HEK293T (cell line): Measurements from ENCODE around the gene C1orf185.

ENCODE experiments used
- BHLHE40 ChIP-seq: fragments of 450-650 bp; IDR thresholded peaks from 2 replicates; pipeline ENCODE4 v1.6.1; 2016; ENCODE audit warnings: mild to moderate bottlenecking, moderate library complexity, borderline replicate concordance
- CTBP1 ChIP-seq: fragments of 450-650 bp; IDR thresholded peaks from 2 replicates; pipeline ENCODE4 v1.6.1; 2016; ENCODE audit warnings: borderline replicate concordance
- ELF4 ChIP-seq: fragments of 450-650 bp; IDR thresholded peaks from 2 replicates; pipeline ENCODE4 v1.6.1; 2017; ENCODE audit warnings: antibody characterized with exemption
- FOXK2 ChIP-seq: fragments of 450-650 bp; IDR thresholded peaks from 2 replicates; pipeline ENCODE4 v1.6.1; 2016; ENCODE audit warnings: mild to moderate bottlenecking
- FOXM1 ChIP-seq: fragments of 450-650 bp; IDR thresholded peaks from 2 replicates; pipeline ENCODE4 v1.6.1; 2017; ENCODE audit warnings: mild to moderate bottlenecking, borderline replicate concordance
- LEF1 ChIP-seq: fragments of 450-650 bp; IDR thresholded peaks from 2 replicates; pipeline ENCODE4 v1.6.1; 2017; ENCODE audit warnings: mild to moderate bottlenecking, borderline replicate concordance
- NFRKB ChIP-seq: fragments of 450-650 bp; IDR thresholded peaks from 2 replicates; pipeline ENCODE4 v1.6.1; 2016; ENCODE audit warnings: mild to moderate bottlenecking, moderate library complexity
- PKNOX1 ChIP-seq: fragments of 450-650 bp; IDR thresholded peaks from 2 replicates; pipeline ENCODE4 v1.6.1; 2016
- SP1 ChIP-seq: fragments of 450-650 bp; IDR thresholded peaks from 2 replicates; pipeline ENCODE4 v1.6.1; 2017
- SUZ12 ChIP-seq: fragments of 450-650 bp; IDR thresholded peaks from 2 replicates; pipeline ENCODE4 v1.6.1; 2016; ENCODE audit warnings: mild to moderate bottlenecking
- ZNF384 ChIP-seq: fragments of 450-650 bp; IDR thresholded peaks from 2 replicates; pipeline ENCODE4 v1.6.1; 2016

GRCh38 chr1:51097171-51097570 lies 4.9 kb upstream of the C1orf185 start:
- TF ChIP-seq ZNF384 (no peak), NFRKB (no peak), ELF4 (no peak), BHLHE40 (no peak), SUZ12 (no peak), SP1 (no peak), FOXK2 (no peak), FOXM1 (no peak), PKNOX1 (no peak), CTBP1 (no peak), LEF1 (no peak)
